HG02885 (cell line): ENCODE measurements around the gene SLC4A8.
"Not testable (repeated sequence)": the region's sequence is repeated elsewhere in the genome, so short reads cannot be mapped to it uniquely, and the experiment has no call there.

Experiments used
- ATAC-seq: cut with Tn5 transposase; IDR thresholded peaks from one replicate; pipeline ENCODE4 v1.9.1; 2021; ENCODE audit warnings: mild to moderate bottlenecking; ENCODE audit not compliant: unreplicated experiment, poor library complexity

The SLC4A8 gene

GRCh38 chr12:51421266-51421884 lies 3.3 kb upstream of the SLC4A8 start:
- no peak for ATAC-seq

- ATAC-seq: no peak
Measured at GRCh38 chr12:51424094-51424661, 453 bp upstream of the SLC4A8 start.

- no peak for ATAC-seq
Measured at GRCh38 chr12:51428256-51428655, 3.6 kb downstream of the SLC4A8 start.

GRCh38 chr12:51429700-51430099 lies 5.1 kb downstream of the SLC4A8 start:
- no peak for ATAC-seq

GRCh38 chr12:51430196-51430895 lies 5.7 kb downstream of the SLC4A8 start:
- no peak for ATAC-seq

- no peak for ATAC-seq
Measured at GRCh38 chr12:51432921-51433320, 8.3 kb downstream of the SLC4A8 start.

- ATAC-seq: no peak
Measured at GRCh38 chr12:51434305-51434704, 9.7 kb downstream of the SLC4A8 start.

GRCh38 chr12:51437431-51437830 lies 12.8 kb downstream of the SLC4A8 start:
- ATAC-seq: no peak

GRCh38 chr12:51439330-51439729 lies 14.7 kb downstream of the SLC4A8 start:
- ATAC-seq: no peak

GRCh38 chr12:51441583-51441982 lies 17.0 kb downstream of the SLC4A8 start:
- ATAC-seq: no peak

GRCh38 chr12:51442324-51442723 lies 17.7 kb downstream of the SLC4A8 start:
- ATAC-seq: no peak

GRCh38 chr12:51443573-51443972 lies 18.9 kb downstream of the SLC4A8 start:
- no peak for ATAC-seq

- no peak for ATAC-seq
Measured at GRCh38 chr12:51448618-51449256, 24.1 kb downstream of the SLC4A8 start.

- no peak for ATAC-seq
Measured at GRCh38 chr12:51449580-51450246, 25.1 kb downstream of the SLC4A8 start.

GRCh38 chr12:51450333-51450732 lies 25.7 kb downstream of the SLC4A8 start:
- ATAC-seq: no peak

GRCh38 chr12:51450806-51451205 lies 26.2 kb downstream of the SLC4A8 start:
- no peak for ATAC-seq

GRCh38 chr12:51454016-51454415 lies 29.4 kb downstream of the SLC4A8 start:
- ATAC-seq: not testable (repeated sequence)

- ATAC-seq: not testable (repeated sequence)
Measured at GRCh38 chr12:51455050-51455449, 30.4 kb downstream of the SLC4A8 start.

GRCh38 chr12:51458635-51459034 lies 34.0 kb downstream of the SLC4A8 start:
- no peak for ATAC-seq

GRCh38 chr12:51460519-51460918 lies 35.9 kb downstream of the SLC4A8 start:
- ATAC-seq: no peak

- no peak for ATAC-seq
Measured at GRCh38 chr12:51465491-51465890, 40.9 kb downstream of the SLC4A8 start.
